ENCODE results near the gene ZNF665.

DNA sequence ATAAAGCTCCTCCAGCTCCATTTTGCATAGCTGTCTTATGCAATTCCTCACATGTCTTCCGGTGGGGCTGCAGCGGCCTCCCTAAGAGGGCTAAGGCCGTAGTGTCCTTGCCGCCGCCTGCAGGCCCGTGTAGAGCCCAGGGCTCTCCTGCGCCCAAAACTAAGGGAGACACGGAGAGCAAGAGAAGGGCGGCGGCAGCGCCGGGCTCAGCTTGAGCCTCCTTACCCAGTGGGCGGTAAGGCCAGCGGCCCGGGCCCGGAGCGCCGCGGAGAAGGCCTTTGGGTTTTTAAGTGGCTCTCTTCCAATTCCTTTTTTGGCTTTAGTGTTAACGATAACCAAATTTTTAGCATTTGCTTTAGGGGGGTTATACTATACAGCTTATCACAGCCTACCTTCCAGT lies 31.4 kb upstream of the ZNF665 start:
- TF ChIP-seq TAF1 (conservative IDR thresholded peaks at IDR 0.05) (no peak), SP1 (IDR thresholded peaks at IDR 0.05) (no peak), RAD21 (IDR thresholded peaks at IDR 0.05) (no peak), GABPA (IDR thresholded peaks at IDR 0.05 in 1 of 2, conservative IDR thresholded peaks at IDR 0.05 in 1 of 2) (no peak), JUND (IDR thresholded peaks at IDR 0.05) (no peak)
- TF ChIP-seq, protein P1, sequence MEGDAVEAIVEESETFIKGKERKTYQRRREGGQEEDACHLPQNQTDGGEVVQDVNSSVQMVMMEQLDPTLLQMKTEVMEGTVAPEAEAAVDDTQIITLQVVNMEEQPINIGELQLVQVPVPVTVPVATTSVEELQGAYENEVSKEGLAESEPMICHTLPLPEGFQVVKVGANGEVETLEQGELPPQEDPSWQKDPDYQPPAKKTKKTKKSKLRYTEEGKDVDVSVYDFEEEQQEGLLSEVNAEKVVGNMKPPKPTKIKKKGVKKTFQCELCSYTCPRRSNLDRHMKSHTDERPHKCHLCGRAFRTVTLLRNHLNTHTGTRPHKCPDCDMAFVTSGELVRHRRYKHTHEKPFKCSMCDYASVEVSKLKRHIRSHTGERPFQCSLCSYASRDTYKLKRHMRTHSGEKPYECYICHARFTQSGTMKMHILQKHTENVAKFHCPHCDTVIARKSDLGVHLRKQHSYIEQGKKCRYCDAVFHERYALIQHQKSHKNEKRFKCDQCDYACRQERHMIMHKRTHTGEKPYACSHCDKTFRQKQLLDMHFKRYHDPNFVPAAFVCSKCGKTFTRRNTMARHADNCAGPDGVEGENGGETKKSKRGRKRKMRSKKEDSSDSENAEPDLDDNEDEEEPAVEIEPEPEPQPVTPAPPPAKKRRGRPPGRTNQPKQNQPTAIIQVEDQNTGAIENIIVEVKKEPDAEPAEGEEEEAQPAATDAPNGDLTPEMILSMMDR (IDR thresholded peaks at IDR 0.05; ENCODE audit: low read depth, low read length, missing input control), result no peak
- TF ChIP-seq, protein P2, sequence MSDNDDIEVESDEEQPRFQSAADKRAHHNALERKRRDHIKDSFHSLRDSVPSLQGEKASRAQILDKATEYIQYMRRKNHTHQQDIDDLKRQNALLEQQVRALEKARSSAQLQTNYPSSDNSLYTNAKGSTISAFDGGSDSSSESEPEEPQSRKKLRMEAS (IDR thresholded peaks at IDR 0.05), result no peak
- TF ChIP-seq, protein P3, sequence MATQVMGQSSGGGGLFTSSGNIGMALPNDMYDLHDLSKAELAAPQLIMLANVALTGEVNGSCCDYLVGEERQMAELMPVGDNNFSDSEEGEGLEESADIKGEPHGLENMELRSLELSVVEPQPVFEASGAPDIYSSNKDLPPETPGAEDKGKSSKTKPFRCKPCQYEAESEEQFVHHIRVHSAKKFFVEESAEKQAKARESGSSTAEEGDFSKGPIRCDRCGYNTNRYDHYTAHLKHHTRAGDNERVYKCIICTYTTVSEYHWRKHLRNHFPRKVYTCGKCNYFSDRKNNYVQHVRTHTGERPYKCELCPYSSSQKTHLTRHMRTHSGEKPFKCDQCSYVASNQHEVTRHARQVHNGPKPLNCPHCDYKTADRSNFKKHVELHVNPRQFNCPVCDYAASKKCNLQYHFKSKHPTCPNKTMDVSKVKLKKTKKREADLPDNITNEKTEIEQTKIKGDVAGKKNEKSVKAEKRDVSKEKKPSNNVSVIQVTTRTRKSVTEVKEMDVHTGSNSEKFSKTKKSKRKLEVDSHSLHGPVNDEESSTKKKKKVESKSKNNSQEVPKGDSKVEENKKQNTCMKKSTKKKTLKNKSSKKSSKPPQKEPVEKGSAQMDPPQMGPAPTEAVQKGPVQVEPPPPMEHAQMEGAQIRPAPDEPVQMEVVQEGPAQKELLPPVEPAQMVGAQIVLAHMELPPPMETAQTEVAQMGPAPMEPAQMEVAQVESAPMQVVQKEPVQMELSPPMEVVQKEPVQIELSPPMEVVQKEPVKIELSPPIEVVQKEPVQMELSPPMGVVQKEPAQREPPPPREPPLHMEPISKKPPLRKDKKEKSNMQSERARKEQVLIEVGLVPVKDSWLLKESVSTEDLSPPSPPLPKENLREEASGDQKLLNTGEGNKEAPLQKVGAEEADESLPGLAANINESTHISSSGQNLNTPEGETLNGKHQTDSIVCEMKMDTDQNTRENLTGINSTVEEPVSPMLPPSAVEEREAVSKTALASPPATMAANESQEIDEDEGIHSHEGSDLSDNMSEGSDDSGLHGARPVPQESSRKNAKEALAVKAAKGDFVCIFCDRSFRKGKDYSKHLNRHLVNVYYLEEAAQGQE (IDR thresholded peaks at IDR 0.05), result no peak
- TF ChIP-seq, protein P4, sequence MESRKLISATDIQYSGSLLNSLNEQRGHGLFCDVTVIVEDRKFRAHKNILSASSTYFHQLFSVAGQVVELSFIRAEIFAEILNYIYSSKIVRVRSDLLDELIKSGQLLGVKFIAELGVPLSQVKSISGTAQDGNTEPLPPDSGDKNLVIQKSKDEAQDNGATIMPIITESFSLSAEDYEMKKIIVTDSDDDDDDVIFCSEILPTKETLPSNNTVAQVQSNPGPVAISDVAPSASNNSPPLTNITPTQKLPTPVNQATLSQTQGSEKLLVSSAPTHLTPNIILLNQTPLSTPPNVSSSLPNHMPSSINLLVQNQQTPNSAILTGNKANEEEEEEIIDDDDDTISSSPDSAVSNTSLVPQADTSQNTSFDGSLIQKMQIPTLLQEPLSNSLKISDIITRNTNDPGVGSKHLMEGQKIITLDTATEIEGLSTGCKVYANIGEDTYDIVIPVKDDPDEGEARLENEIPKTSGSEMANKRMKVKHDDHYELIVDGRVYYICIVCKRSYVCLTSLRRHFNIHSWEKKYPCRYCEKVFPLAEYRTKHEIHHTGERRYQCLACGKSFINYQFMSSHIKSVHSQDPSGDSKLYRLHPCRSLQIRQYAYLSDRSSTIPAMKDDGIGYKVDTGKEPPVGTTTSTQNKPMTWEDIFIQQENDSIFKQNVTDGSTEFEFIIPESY (IDR thresholded peaks at IDR 0.05), result no peak

All from liver (tissue), 3 donors.